Aorta (tissue), 5 donors: ENCODE results near the gene DGLUCY. TPM values are rescaled to one million over a fixed set of nuclear protein-coding genes. Genes with fewer than 3 reads are reported as not detected.

Experiments
- ATAC-seq: fragments of 200-7000 bp; cut with Tn5 transposase; one replicate; pipeline ENCODE4 v1.9.1; 2022; ENCODE audit warnings: moderate library complexity; ENCODE audit not compliant: low FRiP score
- DNase-seq, 2 donors: peaks; one replicate each; pipeline ENCODE4 v3.0.0-alpha.2; 2020
- H3K27ac ChIP-seq, 2 donors: one replicate each; pipeline ENCODE4 v1.5.1; 2013; ENCODE audit warnings: low read length in 2 of 2, mild to moderate bottlenecking in 2 of 2, moderate library complexity in 2 of 2, control low read depth in 1 of 2, inconsistent platforms in 1 of 2, low read depth in 1 of 2
- H3K27me3 ChIP-seq, 2 donors: one replicate each; pipeline ENCODE4 v1.6.1; 2013; ENCODE audit warnings: control low read depth in 1 of 2, low read length in 1 of 2, mild to moderate bottlenecking in 1 of 2, moderate library complexity in 1 of 2; ENCODE audit not compliant: insufficient read depth in 2 of 2, control insufficient read depth in 1 of 2
- H3K36me3 ChIP-seq, 2 donors: one replicate each; pipeline ENCODE4 v1.6.1; 2013; ENCODE audit warnings: control low read depth in 1 of 2, low read length in 1 of 2, mild to moderate bottlenecking in 1 of 2; ENCODE audit not compliant: insufficient read depth in 2 of 2, control insufficient read depth in 1 of 2
- H3K4me1 ChIP-seq, 2 donors: one replicate each; pipeline ENCODE4 v1.6.1; 2013; ENCODE audit warnings: low read length in 2 of 2, control low read depth in 1 of 2, mild to moderate bottlenecking in 1 of 2, moderate library complexity in 1 of 2; ENCODE audit not compliant: insufficient read depth in 2 of 2, control insufficient read depth in 1 of 2
- H3K4me3 ChIP-seq, 2 donors: one replicate each; pipeline ENCODE4 v1.5.1; 2013; ENCODE audit warnings: low read length in 2 of 2, control low read depth in 1 of 2, mild to moderate bottlenecking in 1 of 2
- H3K9me3 ChIP-seq: one replicate; pipeline ENCODE4 v1.6.1; 2013; ENCODE audit warnings: mild to moderate bottlenecking, low read length; ENCODE audit not compliant: control insufficient read depth
- WGBS, 2 donors: extraction: QIAGEN DNeasy Blood & Tissue Kit; methylation state at CpG; one replicate each; pipeline ENCODE4 v1.1.7; 2013; 5-methylcytosine and 5-hydroxymethylcytosine counted together
- intact Hi-C, 2 donors: fragments of 100-400 bp; cut with DNase I; formaldehyde crosslinking; loops; one replicate each; pipeline versions ENCODE4 v1.14.2 to v1.15.0; 2022
- polyA plus RNA-seq, 2 donors: library from polyadenylated mRNA; stranded (reverse); fragments of 200-250 nt; gene quantifications; one replicate each; pipeline ENCODE4 v1.2.3, GENCODE V29; 2013
- total RNA-seq, 2 donors: library from RNA; stranded (reverse); fragmentation: NEBNext Ultra II Directional; extraction: Animal tissue kit (Norgen Biotek cat#: 25700); gene quantifications; one replicate each; pipeline ENCODE4 v1.2.1, GENCODE V29; 2021
- donor health status: healthy with polysubstance abuse.
- donor health status: Bipolar disorder and iron deficiency.
- donor health status: DM: no; HTN: no; CAD: no.
- donor health status: DM: no; HTN: no; CAD: no.
- donor health status: DM: yes; HTN: yes; CAD: no.

The DGLUCY gene
- total and polyA plus RNA-seq, 4 donors: 11.9 to 55.5 (median 19.3) TPM

DNA sequence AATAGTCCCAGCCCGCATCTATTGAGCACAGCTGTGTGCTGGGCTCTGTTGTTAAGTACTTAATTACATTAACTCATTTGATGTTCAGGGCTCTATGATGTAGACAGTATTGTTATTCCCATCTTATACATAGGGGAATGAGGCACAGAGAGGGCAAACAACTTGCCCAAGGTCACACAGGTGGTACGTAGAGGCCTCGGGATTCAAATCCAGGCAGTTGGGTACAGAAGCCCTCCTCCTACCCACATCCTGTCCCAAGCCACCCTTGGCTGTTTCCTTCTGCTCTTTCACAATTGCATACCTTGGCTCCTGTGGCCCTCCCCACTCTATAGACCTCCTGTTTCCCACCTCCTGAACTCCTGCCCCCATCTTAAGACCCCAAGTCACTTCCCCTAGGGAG, 140.6 kb downstream of the DGLUCY start:
- Histone ChIP-seq H3K27me3 (no peaks in the 10 kb centered on the region), H3K4me1 (no peaks in the 10 kb centered on the region), H3K27ac (no peak overlapping the region), H3K9me3 (no peaks in the 10 kb centered on the region), H3K4me3 (no peak overlapping the region), H3K36me3 (no peaks in the 10 kb centered on the region)
- 89 to 100% methylated on average over 3 of the region's 3 CpGs for WGBS, 2 donors
- ATAC-seq: no peak
- DNase-seq: no peak
- intact Hi-C loops: no loop called here

DNA sequence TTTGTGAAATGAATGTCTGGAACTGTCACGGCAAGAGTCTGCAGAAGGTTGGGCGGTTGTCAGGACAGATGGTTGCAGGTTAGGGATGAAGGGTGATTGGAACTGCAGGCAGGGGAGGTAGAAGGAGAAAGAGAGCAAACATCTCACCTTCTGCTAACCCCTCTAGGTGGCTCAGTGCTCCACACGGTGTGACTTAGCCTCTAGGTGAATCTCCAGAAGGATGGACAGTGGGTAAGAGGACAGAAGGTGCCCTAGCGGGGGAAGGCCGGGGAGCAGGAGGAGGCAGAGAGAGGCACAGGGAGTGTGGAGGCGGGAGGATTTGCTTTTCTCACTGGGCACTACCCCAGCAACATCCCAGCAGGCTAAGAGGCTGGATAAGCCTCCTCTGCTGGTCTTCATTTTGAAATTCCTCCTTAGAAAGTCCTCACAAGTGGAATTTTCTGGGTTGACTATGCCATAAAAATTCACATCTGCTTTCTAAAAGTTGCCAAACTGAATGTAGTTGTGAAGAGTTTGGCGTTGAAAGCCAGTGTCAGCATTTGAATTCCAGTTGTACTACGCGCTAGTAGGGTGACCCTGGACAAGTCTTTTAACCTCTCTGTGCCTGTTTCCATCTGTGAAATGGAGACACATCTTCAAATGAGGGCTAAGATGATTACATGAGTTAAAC, 141.3 kb downstream of the DGLUCY start:
- no peak overlapping the region for H3K4me3 ChIP-seq
- no peaks in the 10 kb centered on the region for H3K9me3 ChIP-seq
- H3K4me1 ChIP-seq: no peaks in the 10 kb centered on the region
- DNase-seq: no peak
- no peak for ATAC-seq
- no peaks in the 10 kb centered on the region for H3K36me3 ChIP-seq
- WGBS, 2 donors: 88 to 91% methylated on average over 9 of the region's 9 CpGs
- intact Hi-C loops: no loop called here
- H3K27ac ChIP-seq: no peak overlapping the region
- no peaks in the 10 kb centered on the region for H3K27me3 ChIP-seq

DNA sequence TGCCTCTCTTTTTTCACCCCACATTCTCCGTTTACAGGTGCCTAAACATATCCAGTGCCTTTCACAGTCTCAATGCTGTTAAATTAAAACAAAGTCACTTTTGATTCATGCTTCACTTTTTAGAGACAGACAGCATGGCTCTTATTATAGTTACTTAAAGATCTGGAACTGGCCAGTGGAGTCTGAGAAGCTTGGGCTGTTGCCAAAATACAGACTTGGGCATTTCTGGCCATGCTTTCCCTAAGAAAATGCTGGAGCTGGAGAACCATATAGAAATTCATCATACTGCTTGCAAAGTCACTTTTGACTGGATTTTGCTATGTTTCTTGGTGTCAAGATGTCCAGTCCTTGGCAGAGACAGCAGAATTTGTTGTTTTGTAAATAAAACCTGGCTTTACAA, 142.8 kb downstream of the DGLUCY start:
- Histone ChIP-seq H3K36me3 (no peaks in the 10 kb centered on the region), H3K4me1 (no peaks in the 10 kb centered on the region), H3K27me3 (no peaks in the 10 kb centered on the region), H3K27ac (no peak overlapping the region), H3K9me3 (no peaks in the 10 kb centered on the region), H3K4me3 (no peak overlapping the region)
- no peak for ATAC-seq
- no peak for DNase-seq
- intact Hi-C loops: no loop called here
- 12 to 15% methylated on average over 1 of the region's 1 CpG for WGBS, 2 donors

- intact Hi-C loops: no loop called here
- Histone ChIP-seq H3K4me1 (no peaks in the 10 kb centered on the region), H3K27ac (no peak overlapping the region), H3K36me3 (no peaks in the 10 kb centered on the region), H3K4me3 (no peak overlapping the region), H3K27me3 (no peaks in the 10 kb centered on the region), H3K9me3 (no peaks in the 10 kb centered on the region)
- no peak for ATAC-seq
- DNase-seq: no peak
- WGBS, 2 donors: 63 to 66% methylated on average over 8 of the region's 8 CpGs
These were observed 143.6 kb downstream of the DGLUCY start for GRCh38 chr14:91257328-91258010.

- Histone ChIP-seq H3K27ac (no peak overlapping the region), H3K4me1 (no peaks in the 10 kb centered on the region), H3K4me3 (no peak overlapping the region), H3K27me3 (no peaks in the 10 kb centered on the region), H3K36me3 (no peaks in the 10 kb centered on the region), H3K9me3 (no peaks in the 10 kb centered on the region)
- DNase-seq: no peak
- no peak for ATAC-seq
- 38 to 43% methylated on average over 16 of the region's 16 CpGs for WGBS, 2 donors
- intact Hi-C loops: no loop called here
These were observed 144.2 kb downstream of the DGLUCY start for GRCh38 chr14:91258011-91258618.

DNA sequence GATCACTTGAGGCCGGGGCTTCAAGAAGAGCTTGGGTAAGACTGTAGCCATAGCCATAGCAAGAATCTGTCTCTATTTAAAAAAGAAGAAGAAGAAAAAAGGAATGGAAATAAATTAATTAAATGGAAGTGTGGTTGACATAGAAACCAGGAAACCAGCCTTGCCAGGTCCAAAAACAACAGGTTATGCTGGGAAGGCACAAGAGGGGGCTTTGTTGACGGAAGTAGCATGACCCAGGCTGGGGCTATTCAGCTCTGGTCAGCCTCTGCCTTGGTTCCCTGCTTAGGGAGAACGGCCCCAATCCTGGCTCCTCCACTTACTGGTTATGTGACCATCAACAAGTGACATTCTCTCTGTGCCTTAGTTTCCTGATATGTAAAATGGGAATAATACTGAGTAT, 145.0 kb downstream of the DGLUCY start:
- 84 to 93% methylated on average over 3 of the region's 3 CpGs for WGBS, 2 donors
- Histone ChIP-seq H3K27me3 (no peaks in the 10 kb centered on the region), H3K4me3 (no peak overlapping the region), H3K4me1 (no peaks in the 10 kb centered on the region), H3K9me3 (no peaks in the 10 kb centered on the region), H3K36me3 (no peaks in the 10 kb centered on the region), H3K27ac (no peak overlapping the region)
- intact Hi-C loops: no loop called here
- no peak for ATAC-seq
- DNase-seq: no peak

GRCh38 chr14:91261115-91261514, 147.2 kb downstream of the DGLUCY start:
- Histone ChIP-seq H3K27me3 (no peaks in the 10 kb centered on the region), H3K36me3 (no peaks in the 10 kb centered on the region), H3K9me3 (no peaks in the 10 kb centered on the region), H3K27ac (no peak overlapping the region), H3K4me3 (no peak overlapping the region), H3K4me1 (no peaks in the 10 kb centered on the region)
- DNase-seq: no peak
- intact Hi-C loops: no loop called here
- 93 to 97% methylated on average over 5 of the region's 5 CpGs for WGBS, 2 donors
- no peak for ATAC-seq

- no peak for DNase-seq
- no peaks in the 10 kb centered on the region for H3K9me3 ChIP-seq
These were observed 148.2 kb downstream of the DGLUCY start for GRCh38 chr14:91261986-91262549.

More at GRCh38 chr14:91261986-91262549, 148.2 kb downstream of the DGLUCY start:
- 91% methylated on average over 11 of the region's 11 CpGs for WGBS, 2 donors
- Histone ChIP-seq H3K27ac (no peak overlapping the region), H3K36me3 (no peaks in the 10 kb centered on the region), H3K4me1 (no peaks in the 10 kb centered on the region), H3K27me3 (no peaks in the 10 kb centered on the region), H3K4me3 (no peak overlapping the region)
- intact Hi-C loops: no loop called here
- no peak for ATAC-seq
